Endothelial cell of umbilical vein (primary cell): ENCODE results near the gene TROAP. TPM values are rescaled to one million over a fixed set of nuclear protein-coding genes. Genes with fewer than 3 reads are reported as not detected.

Experiments used
- BruUV-seq: library from RNA; stranded (reverse); fragments of 400-500 nt; replicated peaks from 2 replicates; lab custom pipeline; 2021; lab: Mats Ljungman, UMichigan
- CTCF ChIA-PET: fragments of 300-600, 350-600 bp; sonication (Branson Sonifier 250); formaldehyde crosslinking; loops from one replicate; lab custom pipeline; 2021; ENCODE audit warnings: antibody characterized with exemption, inconsistent platforms; lab: Charles Lee
- POLR2A ChIA-PET: fragments of 300-600, 350-600 bp; sonication (Branson Sonifier 250); formaldehyde crosslinking; loops from one replicate; lab custom pipeline; 2021; ENCODE audit warnings: antibody characterized with exemption, inconsistent platforms; lab: Charles Lee
- DNase-seq: peaks from one replicate; pipeline ENCODE4 v3.0.0-alpha.2; 2011; ENCODE audit warnings: low read depth, low spot score
- FAIRE-seq: peaks from 2 replicates; lab custom pipeline; 2011; peaks lifted over from hg19 to GRCh38; lab: Jason Lieb, UNC
- H2AFZ ChIP-seq: 2 replicates; pipeline ENCODE4 v1.6.0; 2012; ENCODE audit warnings: low read depth, low read length, control low read depth, inconsistent platforms
- H3K27ac ChIP-seq: 2 replicates; pipeline ENCODE4 v1.5.1; 2011; ENCODE audit warnings: low read depth, mild to moderate bottlenecking, control low read depth, low read length, moderate library complexity; ENCODE audit not compliant: insufficient read depth
- H3K27me3 ChIP-seq, 2 experiments: 2 replicates each; pipeline versions ENCODE4 v1.6.0 to v1.6.1; 2011; ENCODE audit warnings: low read length in 2 of 2, mixed read lengths in 1 of 2; ENCODE audit not compliant: control insufficient read depth in 2 of 2, insufficient read depth in 2 of 2
- H3K36me3 ChIP-seq, 2 experiments: 2 replicates in 1 of 2; 3 replicates in 1 of 2; pipeline ENCODE4 v1.5.1; 2011; ENCODE audit warnings: low read length in 2 of 2, mild to moderate bottlenecking in 1 of 2, moderate library complexity in 1 of 2; ENCODE audit not compliant: control insufficient read depth in 2 of 2, insufficient read depth in 2 of 2; ENCODE audit errors: extremely low read depth in 1 of 2
- H3K4me1 ChIP-seq: 3 replicates; pipeline ENCODE4 v1.5.1; 2011; ENCODE audit warnings: mild to moderate bottlenecking, low read length; ENCODE audit not compliant: control insufficient read depth, insufficient read depth; ENCODE audit errors: extremely low read depth
- H3K4me2 ChIP-seq: 2 replicates; pipeline ENCODE4 v1.6.1; 2011; ENCODE audit warnings: low read length, control low read depth, mixed read lengths; ENCODE audit not compliant: insufficient read depth
- H3K4me3 ChIP-seq, 3 experiments: fragments of 200-600 bp in 1 of 3; sonication (generic), shearing (Covaris generic) in 1 of 3; replicated peaks in 1 of 3; 2 replicates each; pipeline ENCODE4 v1.5.1; 2011 to 2016; ENCODE audit warnings: control low read depth in 3 of 3, low read length in 3 of 3, mild to moderate bottlenecking in 2 of 3, inconsistent platforms in 1 of 3, low read depth in 1 of 3, moderate library complexity in 1 of 3; ENCODE audit not compliant: insufficient read depth in 1 of 3
- H3K79me2 ChIP-seq: 2 replicates; pipeline ENCODE4 v1.6.0; 2012; ENCODE audit warnings: low read length, inconsistent platforms; ENCODE audit not compliant: control insufficient read depth, insufficient read depth
- H3K9ac ChIP-seq: replicated peaks from 2 replicates; pipeline ENCODE3; 2011; ENCODE audit warnings: low read length, control low read depth; ENCODE audit not compliant: insufficient read depth; ENCODE audit errors: extremely low read depth
- H3K9me1 ChIP-seq: replicated peaks from 3 replicates; pipeline ENCODE4 v1.6.0; 2011; ENCODE audit warnings: mild to moderate bottlenecking, low read length; ENCODE audit not compliant: control insufficient read depth, insufficient read depth; ENCODE audit errors: extremely low read depth
- H3K9me3 ChIP-seq: replicated peaks from 2 replicates; pipeline ENCODE4 v1.5.1; 2012; ENCODE audit warnings: low read length, inconsistent platforms; ENCODE audit not compliant: control insufficient read depth, insufficient read depth
- H4K20me1 ChIP-seq: replicated peaks from 2 replicates; pipeline ENCODE3; 2011; ENCODE audit warnings: mild to moderate bottlenecking, low read length; ENCODE audit not compliant: control insufficient read depth, insufficient read depth; ENCODE audit errors: extremely low read depth
- CTCF ChIP-seq, 2 donors: IDR thresholded peaks; 1 replicate in 1 of 2; 2 replicates in 1 of 2; pipeline ENCODE4 v1.5.1; 2011; ENCODE audit warnings: low read length in 2 of 2, mild to moderate bottlenecking in 2 of 2, moderate library complexity in 2 of 2, control low read depth in 1 of 2, inconsistent platforms in 1 of 2, low read depth in 1 of 2; ENCODE audit not compliant: insufficient read depth in 1 of 2; ENCODE audit errors: extremely low read depth in 1 of 2
- EZH2 ChIP-seq: IDR thresholded peaks from 2 replicates; pipeline ENCODE4 v1.6.1; 2012; ENCODE audit warnings: borderline replicate concordance, low read depth, mild to moderate bottlenecking, moderate library complexity, low read length, inconsistent platforms; ENCODE audit not compliant: severe bottlenecking
- FOS ChIP-seq: IDR thresholded peaks from 2 replicates; pipeline ENCODE4 v1.6.1; 2011; ENCODE audit warnings: mild to moderate bottlenecking, low read length, moderate library complexity, borderline replicate concordance; ENCODE audit not compliant: insufficient read depth
- GATA2 ChIP-seq: IDR thresholded peaks from 2 replicates; pipeline ENCODE4 v1.7.0; 2011; ENCODE audit warnings: low read depth, mild to moderate bottlenecking, moderate library complexity, mixed read lengths, low read length; ENCODE audit not compliant: insufficient read length, insufficient read depth
- JUN ChIP-seq: IDR thresholded peaks from 2 replicates; pipeline ENCODE4 v1.6.1; 2011; ENCODE audit warnings: borderline replicate concordance, low read depth; ENCODE audit not compliant: insufficient read length, insufficient read depth
- MAX ChIP-seq: IDR thresholded peaks from 2 replicates; pipeline ENCODE4 v1.6.1; 2011; ENCODE audit not compliant: insufficient read depth, insufficient read length
- MYC ChIP-seq: IDR thresholded peaks from one replicate; pipeline ENCODE4 v1.6.1; 2011; ENCODE audit warnings: mild to moderate bottlenecking, low read depth, low read length
- POLR2A ChIP-seq: IDR thresholded peaks from 2 replicates; pipeline ENCODE4 v1.6.1; 2012; ENCODE audit warnings: low read depth, mild to moderate bottlenecking, control low read depth, low read length
- POLR2AphosphoS5 ChIP-seq: IDR thresholded peaks from 2 replicates; pipeline ENCODE4 v1.6.1; 2012; ENCODE audit warnings: low read depth, mild to moderate bottlenecking, control low read depth, low read length, moderate library complexity; ENCODE audit not compliant: insufficient read depth
- dilution Hi-C: fragments of 300-500 bp; cut with MboI; formaldehyde crosslinking; loops from one replicate; pipeline ENCODE4 v1.15.0; 2019; ENCODE audit warnings: low sequenced_read_pairs; ENCODE audit not compliant: extremely low pct_ligation_motif_present
- intact Hi-C: fragments of 100-400 bp; cut with micrococcal nuclease; formaldehyde crosslinking; loops from one replicate; pipeline ENCODE4 v1.10.0; 2022
- polyA plus RNA-seq, 4 experiments: library from polyadenylated mRNA; depleted of rRNA in 3 of 4; stranded (reverse) in 3 of 4; unstranded in 1 of 4; fragments of >200 nt; gene quantifications; 2 replicates each; pipeline versions ENCODE4 v1.2.1 to v1.2.3, GENCODE V29; 2011 to 2012; ENCODE audit warnings: missing spikeins in 1 of 4
- total RNA-seq: library from RNA; stranded (reverse); gene quantifications from 2 replicates; pipeline ENCODE4 v1.2.3, GENCODE V29; 2021

Gene TROAP
- total and polyA plus RNA-seq, 2 donors (not counting 3 experiments of a cell fraction or from before 2014, with no cell fraction given): 31.7 to 68.6 TPM

GRCh38 chr12:49332441-49332861 lies 9.4 kb downstream of the TROAP start:
- BruUV-seq: no TSS peak
- TF ChIP-seq POLR2AphosphoS5: no peak
- TF ChIP-seq EZH2: no peak
- TF ChIP-seq FOS: no peak
- TF ChIP-seq GATA2: no peak
- TF ChIP-seq JUN: no peak
- no peak for TF ChIP-seq CTCF (IDR thresholded peaks at IDR 0.05; ENCODE audit: extremely low read depth in 1 of 2, insufficient read depth in 1 of 2, low read depth in 1 of 2, low read length in 2 of 2)
- TF ChIP-seq POLR2A: no peak
- TF ChIP-seq MYC: no peak
- no peak for TF ChIP-seq MAX
- no peaks in the 10 kb centered on the region for H4K20me1 ChIP-seq
- POLR2A ChIA-PET: interaction anchor here (0.6 to 0.9 kb wide), 2 partner anchors 10 to 19 kb away, joined by 3 to 4 read pairs; partner anchors contain the start of gene TROAP
- DNase-seq (no peak), FAIRE-seq (no peak)
- H3K4me3 ChIP-seq: no peak overlapping the region
- peaks cover 4% of the 10 kb centered on the region in 2 experiments for H3K36me3 ChIP-seq
- peaks cover 37 to 39% of the 10 kb centered on the region in 2 experiments for H3K27me3 ChIP-seq
- intact Hi-C loops: no loop called here
- H3K79me2 ChIP-seq: no peaks in the 10 kb centered on the region
- H3K4me1 ChIP-seq: no peaks in the 10 kb centered on the region
- no peak overlapping the region for H3K27ac ChIP-seq
- no peaks in the 10 kb centered on the region for H3K9me1 ChIP-seq
- no peak overlapping the region for H2AFZ ChIP-seq
- no peaks in the 10 kb centered on the region for H3K9me3 ChIP-seq
- dilution Hi-C loops: no loop called here
- no peak overlapping the region for H3K9ac ChIP-seq
- no peak overlapping the region for H3K4me2 ChIP-seq
- CTCF ChIA-PET: interaction anchor here (1.0 to 9.0 kb wide), 23 partner anchors 10 to 305 kb away, joined by 3 to 280 read pairs (median 7); partner anchors contain the start of genes DNAJC22 and TROAP
